Measurements from ENCODE around the gene TUBGCP6. TPM values are rescaled to one million over a fixed set of nuclear protein-coding genes. Genes with fewer than 3 reads are reported as not detected.

The TUBGCP6 gene
- total RNA-seq, 2 experiments from 2014 or later = 62.9 to 71.4 TPM

DNA sequence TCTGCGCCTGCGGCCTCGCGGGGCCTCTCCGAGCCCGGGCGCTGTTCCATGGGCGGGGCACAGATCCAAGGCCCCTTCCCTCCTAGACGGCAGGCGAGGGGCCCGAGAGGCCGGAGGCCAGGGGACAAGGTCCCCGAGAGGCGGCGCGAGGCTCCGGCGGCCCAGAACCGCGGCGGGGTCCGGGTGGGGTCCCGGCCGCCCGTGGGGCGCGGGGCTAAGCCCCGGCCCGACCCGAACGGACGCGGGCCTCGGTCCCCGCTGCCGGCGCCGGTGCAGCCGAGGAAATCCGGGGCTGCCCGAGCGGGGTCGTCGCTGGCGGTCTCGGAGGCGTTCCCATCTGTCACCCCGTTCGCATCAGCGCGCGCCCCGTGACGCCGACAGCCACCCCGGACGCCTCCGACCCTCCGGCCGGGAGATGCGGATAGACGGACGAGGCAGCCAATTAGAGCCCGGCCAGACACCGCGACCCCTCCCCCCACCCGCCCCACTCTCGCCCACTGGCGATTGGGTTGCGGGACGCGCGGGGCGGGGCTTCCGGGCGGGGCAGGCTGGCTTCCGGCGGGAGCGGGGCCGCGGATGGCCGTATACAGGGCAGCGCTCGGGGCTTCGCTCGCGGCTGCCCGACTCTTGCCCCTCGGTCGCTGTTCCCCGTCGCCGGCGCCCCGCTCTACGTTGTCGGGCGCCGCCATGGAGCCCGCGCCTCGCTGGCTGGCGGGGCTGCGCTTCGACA, 44.2 kb downstream of the TUBGCP6 start, which contains the start of gene SELENOO:
Gene SELENOO, plus strand, starts transcription at position 551 of the 730 bp plus-strand sequence. Its CDS starts 26 bp downstream, at position 577.
- CTCF ChIA-PET = interaction anchor here (1.3 to 2.1 kb wide), 2 partner anchors 9 to 10 kb away, joined by 5 to 6 read pairs; no protein-coding TSS in a partner anchor
- POLR2A ChIA-PET = interaction anchor here (0.7 kb wide), 1 partner anchor 244 kb away, joined by 3 read pairs; no protein-coding TSS in a partner anchor
- Mint-ChIP-seq H3K9me3 (no peaks in the 10 kb centered on the region), H3K27me3 (no peaks in the 10 kb centered on the region), H3K4me3 (peak within 1 kb of the TSS; percentile 77), H3K36me3 (ENCODE audit: low read depth) (peaks cover 17% of the 10 kb centered on the region), H3K27ac (peak within 1 kb of the TSS; percentile 67), H3K4me1 (peaks cover 28% of the 10 kb centered on the region)
- peak; percentile 89 for DNase-seq

DNA sequence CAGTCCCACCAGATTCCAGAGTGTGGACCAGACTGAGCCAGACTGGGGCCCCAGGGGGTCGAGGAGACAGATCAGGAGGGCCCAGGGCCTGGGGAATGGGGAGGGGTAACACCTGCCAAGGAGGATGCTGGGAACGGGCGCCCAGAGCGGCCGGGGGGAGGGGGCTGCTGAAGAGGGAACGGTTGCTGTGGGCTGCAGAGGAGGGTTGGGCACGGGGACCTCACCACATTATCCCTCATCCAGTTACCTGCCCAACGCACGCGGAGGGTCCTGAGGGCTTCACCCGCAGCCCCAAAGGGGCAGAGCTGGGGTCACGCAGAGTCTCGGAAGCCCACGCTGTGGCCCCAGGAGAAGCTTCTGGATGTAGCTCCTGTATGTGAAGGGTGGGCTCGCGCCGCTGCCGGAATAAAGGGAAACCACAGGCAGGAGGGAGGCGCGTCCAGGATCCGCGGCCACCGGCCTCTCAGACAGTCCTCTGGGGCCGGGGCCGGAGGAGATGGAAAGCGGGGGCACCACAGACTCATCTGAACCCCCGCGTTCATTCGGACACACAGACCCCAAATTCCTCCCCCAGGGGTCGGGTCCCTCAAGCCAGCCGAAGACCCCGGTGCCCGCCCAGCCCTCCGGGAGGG, 44.9 kb downstream of the TUBGCP6 start:
- POLR2A ChIA-PET = interaction anchor here (0.7 kb wide), 1 partner anchor 245 kb away, joined by 3 read pairs; no protein-coding TSS in a partner anchor
- no peaks in the 10 kb centered on the region for H3K27me3 Mint-ChIP-seq
- peak overlapping the region; percentile 82 for H3K27ac Mint-ChIP-seq
- peaks cover 18% of the 10 kb centered on the region for H3K36me3 Mint-ChIP-seq (ENCODE audit: low read depth)
- H3K4me1 Mint-ChIP-seq = peaks cover 27% of the 10 kb centered on the region
- H3K9me3 Mint-ChIP-seq = no peaks in the 10 kb centered on the region
- peak overlapping the region; percentile 68 for H3K4me3 Mint-ChIP-seq
- no peak for DNase-seq
- CTCF ChIA-PET = interaction anchor here (2.1 kb wide), 1 partner anchor 10 kb away, joined by 5 read pairs; no protein-coding TSS in a partner anchor

DNA sequence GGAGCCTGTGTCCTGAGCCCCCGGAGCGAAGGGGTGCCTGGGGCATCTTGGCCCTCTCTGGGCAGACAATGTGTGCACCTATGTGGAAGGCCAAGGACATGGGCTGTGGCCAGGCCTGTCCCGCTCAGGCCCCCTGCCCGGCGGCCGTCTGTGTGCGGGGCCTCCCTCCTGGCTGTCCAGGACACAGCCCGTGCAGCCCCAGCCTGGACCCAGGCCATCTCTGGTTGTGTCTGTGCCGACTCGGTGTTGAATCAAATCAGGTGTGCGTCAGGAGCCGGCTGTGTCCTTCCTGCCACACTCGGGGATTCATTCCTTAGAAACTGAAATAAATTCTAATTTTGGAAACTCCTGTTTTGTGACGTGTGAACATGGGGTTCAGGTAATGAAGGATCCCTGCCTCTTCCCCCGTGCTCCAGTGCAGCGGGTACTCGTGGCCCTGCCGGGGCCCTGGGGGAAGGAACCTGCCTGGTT, 45.5 kb downstream of the TUBGCP6 start:
- ChIA-PET CTCF (interaction anchor here (2.1 kb wide), 1 partner anchor 9 kb away, joined by 5 read pairs; no protein-coding TSS in a partner anchor), POLR2A (no interaction called here)
- Mint-ChIP-seq H3K4me1 (peaks cover 24% of the 10 kb centered on the region), H3K27ac (peak overlapping the region; percentile 82), H3K9me3 (no peaks in the 10 kb centered on the region), H3K36me3 (ENCODE audit: low read depth) (peaks cover 18% of the 10 kb centered on the region), H3K27me3 (no peaks in the 10 kb centered on the region), H3K4me3 (peak overlapping the region; percentile 68)
- no peak for DNase-seq

DNA sequence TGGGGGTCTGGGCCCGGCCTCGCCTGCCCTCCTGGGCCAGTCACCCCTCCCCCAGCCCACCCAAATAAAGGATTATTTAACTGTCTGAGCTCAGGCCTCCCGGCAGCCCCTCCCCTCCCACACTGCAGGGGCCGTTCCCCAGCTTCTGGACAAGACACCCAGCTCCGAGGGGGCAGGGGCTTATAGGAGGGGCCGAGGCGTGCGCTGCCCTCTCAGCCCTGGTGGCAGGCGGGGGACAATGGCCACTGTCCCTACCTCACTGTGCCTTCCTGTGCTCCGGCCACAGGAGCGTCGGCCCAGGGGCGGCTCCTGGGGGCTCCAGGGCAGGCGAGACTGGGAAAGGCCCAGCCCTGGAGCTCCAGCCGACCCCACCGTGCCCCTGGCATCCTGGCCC, 46.2 kb downstream of the TUBGCP6 start:
- no peaks in the 10 kb centered on the region for H3K27me3 Mint-ChIP-seq
- peaks cover 13% of the 10 kb centered on the region for H3K36me3 Mint-ChIP-seq (ENCODE audit: low read depth)
- POLR2A ChIA-PET = no interaction called here

DNA sequence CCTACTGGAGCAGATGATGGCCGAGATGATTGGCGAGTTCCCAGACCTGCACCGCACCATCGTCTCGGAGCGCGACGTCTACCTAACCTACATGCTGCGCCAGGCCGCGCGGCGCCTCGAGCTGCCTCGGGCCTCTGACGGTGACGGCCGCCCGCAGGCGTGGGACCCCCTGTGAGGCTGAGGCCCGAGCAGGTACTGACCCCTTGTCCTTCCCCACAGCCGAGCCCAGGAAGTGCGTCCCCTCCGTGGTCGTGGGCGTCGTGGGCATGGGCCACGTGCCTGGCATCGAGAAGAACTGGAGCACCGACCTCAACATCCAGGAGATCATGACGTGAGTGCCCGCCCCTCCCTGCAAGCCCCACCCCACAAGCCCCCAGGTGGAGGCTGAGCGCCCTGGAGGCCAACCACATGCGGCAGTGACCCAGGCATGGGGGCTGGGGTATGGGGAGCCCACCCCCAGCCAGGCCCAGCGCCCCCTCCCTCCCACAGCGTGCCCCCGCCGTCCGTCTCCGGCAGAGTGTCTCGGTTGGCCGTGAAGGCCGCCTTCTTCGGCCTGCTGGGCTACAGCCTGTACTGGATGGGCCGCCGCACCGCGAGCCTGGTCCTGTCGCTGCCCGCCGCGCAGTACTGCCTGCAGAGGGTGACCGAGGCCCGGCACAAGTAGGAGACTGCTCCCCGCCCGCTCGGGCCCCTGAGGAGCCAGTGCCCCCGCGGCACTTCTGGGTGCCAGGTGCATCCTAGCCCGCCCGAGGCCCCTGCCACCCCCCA, 46.8 kb downstream of the TUBGCP6 start:
- Mint-ChIP-seq H3K27me3 (no peaks in the 10 kb centered on the region), H3K36me3 (ENCODE audit: low read depth) (peaks cover 7% of the 10 kb centered on the region), H3K27ac (no peak overlapping the region), H3K4me1 (peaks cover 17% of the 10 kb centered on the region), H3K9me3 (no peaks in the 10 kb centered on the region), H3K4me3 (no peak overlapping the region)
- CTCF ChIA-PET = no interaction called here
- no peak for DNase-seq
- POLR2A ChIA-PET = no interaction called here

More for the DNA sequence above, 46.2 kb downstream of the TUBGCP6 start:
- Mint-ChIP-seq H3K4me3 (no peak overlapping the region), H3K27ac (no peak overlapping the region), H3K9me3 (no peaks in the 10 kb centered on the region), H3K4me1 (peaks cover 21% of the 10 kb centered on the region)
- CTCF ChIA-PET = interaction anchor here (2.1 kb wide), 1 partner anchor 8 kb away, joined by 5 read pairs; no protein-coding TSS in a partner anchor
- DNase-seq = no peak

DNA sequence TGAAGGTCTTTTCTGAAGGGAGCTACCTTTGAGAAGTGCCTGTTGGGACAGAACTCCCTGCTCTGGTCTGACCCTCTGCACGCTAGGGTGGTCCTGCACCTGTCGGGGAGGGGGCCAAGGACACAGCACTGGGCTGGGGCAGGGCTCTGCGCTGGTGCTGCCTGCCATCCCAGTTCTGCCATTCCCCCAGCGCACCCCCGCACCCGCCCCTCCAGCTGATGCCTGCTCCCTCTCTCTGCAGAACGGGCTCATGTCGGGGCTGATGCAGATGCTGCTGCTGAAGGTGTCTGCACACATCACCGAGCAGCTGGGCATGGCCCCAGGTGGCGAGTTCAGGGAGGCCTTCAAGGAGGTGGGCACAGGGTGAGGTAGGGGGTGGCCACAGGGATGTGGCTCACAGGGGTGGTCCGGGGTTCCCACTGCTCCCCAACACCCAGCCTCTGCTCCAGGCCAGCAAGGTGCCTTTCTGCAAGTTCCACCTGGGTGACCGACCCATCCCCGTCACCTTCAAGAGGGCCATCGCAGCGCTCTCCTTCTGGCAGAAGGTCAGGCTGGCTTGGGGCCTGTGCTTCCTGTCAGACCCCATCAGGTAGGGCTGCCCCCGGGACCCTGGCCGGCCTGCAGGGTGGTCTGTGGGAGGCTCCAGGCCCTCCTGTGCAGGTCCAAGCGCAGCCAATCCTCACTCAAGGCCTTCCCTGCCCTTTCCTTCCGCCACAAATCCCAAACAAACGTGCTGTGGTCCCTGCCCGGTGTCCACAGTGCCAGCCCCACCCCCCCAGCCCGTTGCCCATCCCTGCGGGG, 47.6 kb downstream of the TUBGCP6 start:
- H3K4me3 Mint-ChIP-seq = no peak overlapping the region
- H3K27ac Mint-ChIP-seq = no peak overlapping the region
- no peaks in the 10 kb centered on the region for H3K9me3 Mint-ChIP-seq
- POLR2A ChIA-PET = interaction anchor here (0.6 kb wide), 1 partner anchor 49 kb away, joined by 5 read pairs; no protein-coding TSS in a partner anchor
- no peak for DNase-seq
- H3K27me3 Mint-ChIP-seq = no peaks in the 10 kb centered on the region
- CTCF ChIA-PET = no interaction called here
- peaks cover 11% of the 10 kb centered on the region for H3K36me3 Mint-ChIP-seq (ENCODE audit: low read depth)
- H3K4me1 Mint-ChIP-seq = peaks cover 20% of the 10 kb centered on the region

DNA sequence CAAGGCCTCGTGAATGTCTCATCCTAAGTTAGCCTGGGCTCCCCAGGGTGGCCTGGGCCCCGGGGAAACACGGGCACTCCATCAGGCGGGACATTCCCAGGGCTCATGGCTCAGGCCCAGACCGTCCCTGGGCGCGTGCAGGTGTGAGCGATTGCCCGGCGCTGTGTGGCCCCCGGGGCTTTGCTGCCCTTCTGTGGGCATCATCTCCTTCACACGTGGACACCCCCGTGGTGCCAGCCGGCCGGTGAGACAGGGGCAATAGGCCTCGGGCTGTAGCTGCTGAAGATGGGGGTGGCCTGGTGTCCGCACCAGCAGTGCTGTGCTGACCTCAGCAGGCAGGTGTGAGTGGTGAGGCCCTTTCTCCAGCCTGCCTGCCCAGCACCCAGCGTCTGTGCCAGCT, 48.6 kb downstream of the TUBGCP6 start:
- Mint-ChIP-seq H3K27me3 (no peaks in the 10 kb centered on the region), H3K9me3 (no peaks in the 10 kb centered on the region), H3K4me3 (no peak overlapping the region), H3K4me1 (peaks cover 23% of the 10 kb centered on the region), H3K36me3 (ENCODE audit: low read depth) (peaks cover 17% of the 10 kb centered on the region), H3K27ac (peak overlapping the region; percentile 13)
- DNase-seq = no peak
- CTCF ChIA-PET = interaction anchor here (1.0 kb wide), 1 partner anchor 9 kb away, joined by 3 read pairs; no protein-coding TSS in a partner anchor
- POLR2A ChIA-PET = no interaction called here

DNA sequence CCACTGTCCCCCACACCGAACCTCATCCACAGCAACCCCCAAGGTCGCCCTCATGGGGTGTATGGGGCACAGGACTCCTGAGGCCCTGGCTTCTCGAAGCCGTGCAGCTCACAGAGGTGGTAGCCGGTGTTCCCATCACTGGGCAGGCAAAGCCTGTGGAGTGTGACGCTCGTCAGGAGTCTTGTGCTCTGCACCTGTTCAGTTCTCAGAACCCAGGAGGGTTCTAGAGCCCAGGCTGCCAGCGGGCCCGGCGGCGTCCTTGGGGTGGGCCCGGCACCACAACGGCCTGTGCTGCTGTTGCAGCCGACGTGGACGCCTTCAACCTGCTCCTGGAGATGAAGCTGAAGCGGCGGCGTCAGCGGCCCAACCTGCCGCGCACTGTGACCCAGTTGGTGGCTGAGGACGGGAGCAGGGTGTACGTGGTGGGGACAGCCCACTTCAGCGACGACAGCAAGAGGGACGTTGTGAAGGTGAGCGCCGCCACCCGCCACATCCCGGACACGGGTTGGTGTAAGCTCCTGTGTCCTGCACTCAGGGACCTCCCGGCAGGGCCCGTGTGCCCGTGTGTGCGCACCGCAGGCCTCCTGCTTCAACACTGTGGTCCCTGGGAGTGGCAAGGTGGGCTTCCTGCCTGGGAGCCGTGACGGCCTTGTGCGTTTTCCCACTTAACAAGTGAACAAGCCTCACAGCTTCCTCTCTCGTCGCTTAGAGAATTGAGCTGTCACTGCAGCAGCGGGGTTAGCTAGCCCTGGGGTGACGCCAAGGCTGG, 50.6 kb downstream of the TUBGCP6 start:
- DNase-seq = no peak
- Mint-ChIP-seq H3K27me3 (no peaks in the 10 kb centered on the region), H3K9me3 (no peaks in the 10 kb centered on the region), H3K36me3 (ENCODE audit: low read depth) (peaks cover 25% of the 10 kb centered on the region), H3K27ac (peak overlapping the region; percentile 2), H3K4me3 (no peak overlapping the region), H3K4me1 (peaks cover 28% of the 10 kb centered on the region)
- ChIA-PET POLR2A (no interaction called here), CTCF (no interaction called here)

DNA sequence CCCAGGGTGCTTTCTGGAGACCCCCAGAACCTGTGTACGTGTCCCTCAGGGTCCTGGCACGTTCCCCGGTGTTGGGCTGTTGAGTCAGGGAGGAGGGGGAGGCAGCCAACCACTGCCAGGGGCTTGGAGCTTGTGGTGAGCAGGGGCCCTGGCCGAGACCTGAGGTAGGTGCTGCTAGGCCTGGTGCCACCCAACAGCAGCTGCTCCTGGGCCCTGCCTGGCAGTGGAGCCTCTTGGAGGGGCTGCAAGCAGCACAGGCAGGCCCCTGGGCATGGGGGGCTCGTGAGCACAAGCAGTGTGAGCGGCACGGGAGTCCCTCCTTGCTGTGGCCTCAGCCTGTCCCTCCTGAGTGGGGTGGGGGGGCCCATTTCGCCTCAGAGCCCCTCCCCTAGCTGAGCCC, 51.2 kb downstream of the TUBGCP6 start:
- Mint-ChIP-seq H3K9me3 (no peaks in the 10 kb centered on the region), H3K4me3 (no peak overlapping the region), H3K36me3 (ENCODE audit: low read depth) (peaks cover 25% of the 10 kb centered on the region), H3K27me3 (no peaks in the 10 kb centered on the region), H3K27ac (peak overlapping the region; percentile 46), H3K4me1 (peaks cover 34% of the 10 kb centered on the region)
- CTCF ChIA-PET = no interaction called here
- no peak for DNase-seq
- POLR2A ChIA-PET = no interaction called here

DNA sequence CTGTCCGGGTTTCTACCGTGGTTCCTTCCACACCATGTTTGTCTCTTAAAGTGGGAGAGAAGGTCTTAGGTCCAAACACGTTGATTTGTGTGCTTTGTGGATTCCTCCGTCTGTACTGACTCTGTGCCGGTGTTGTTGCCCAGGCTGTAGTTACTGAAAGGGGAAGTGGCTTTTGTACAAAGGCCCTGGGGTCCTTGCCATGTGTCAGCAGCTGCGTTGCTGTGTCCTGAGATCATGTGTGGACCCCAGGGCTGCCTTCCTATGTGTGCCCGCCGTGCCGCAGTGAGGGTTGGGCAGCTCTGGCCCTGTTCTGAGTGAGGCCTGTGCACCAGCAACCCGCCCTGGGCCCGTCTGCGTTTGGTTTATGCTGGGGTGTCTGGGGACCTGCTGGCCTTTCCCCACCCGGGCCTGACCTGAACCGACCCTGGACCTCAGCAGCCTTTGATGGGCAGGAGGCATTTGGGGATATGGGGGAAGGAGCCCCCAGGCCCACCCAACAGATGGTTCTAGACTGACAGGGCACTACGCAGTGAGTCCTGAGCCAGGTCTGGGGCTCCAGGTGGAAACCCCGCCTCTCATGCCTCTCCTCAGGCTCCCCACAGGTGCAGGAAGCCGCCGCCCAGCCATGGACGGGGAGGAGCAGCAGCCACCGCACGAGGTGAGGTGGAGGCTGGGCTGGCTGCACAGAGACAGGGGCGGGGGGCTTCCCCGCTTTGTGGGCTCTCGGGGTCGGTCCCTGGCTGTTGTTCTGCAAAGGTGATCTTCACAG, 52.2 kb downstream of the TUBGCP6 start:
- Mint-ChIP-seq H3K4me1 (peaks cover 41% of the 10 kb centered on the region), H3K36me3 (ENCODE audit: low read depth) (peaks cover 23% of the 10 kb centered on the region), H3K4me3 (peak overlapping the region; percentile 81), H3K27me3 (no peaks in the 10 kb centered on the region), H3K27ac (peak overlapping the region; percentile 97), H3K9me3 (no peaks in the 10 kb centered on the region)
- CTCF ChIA-PET = interaction anchor here (2.3 kb wide), 1 partner anchor 9 kb away, joined by 6 read pairs; the partner anchor contains the start of gene SELENOO
- DNase-seq = peak; percentile 64
- POLR2A ChIA-PET = no interaction called here
